ENCODE results near the gene CDA.

The CDA gene

GRCh38 chr1:20648438-20648837, 59.5 kb downstream of the CDA start:
- no peak for DNase-seq (ENCODE audit: low read depth in 2 of 3, low spot score in 1 of 3)

DNA sequence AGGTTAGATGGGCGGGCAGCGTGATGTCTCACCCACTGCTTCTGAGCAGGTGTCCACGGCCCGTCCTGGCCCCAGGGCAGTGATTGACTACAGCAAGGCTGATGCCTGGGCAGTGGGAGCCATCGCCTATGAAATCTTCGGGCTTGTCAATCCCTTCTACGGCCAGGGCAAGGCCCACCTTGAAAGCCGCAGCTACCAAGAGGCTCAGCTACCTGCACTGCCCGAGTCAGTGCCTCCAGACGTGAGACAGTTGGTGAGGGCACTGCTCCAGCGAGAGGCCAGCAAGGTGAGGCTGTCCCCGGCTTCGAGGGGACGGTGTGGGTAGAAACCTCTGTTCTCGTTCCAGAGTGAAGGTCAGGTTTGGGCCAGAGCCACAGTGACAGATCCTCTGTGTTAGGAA, 60.0 kb downstream of the CDA start:
- no peak for DNase-seq (ENCODE audit: low read depth in 2 of 3, low spot score in 1 of 3)

GRCh38 chr1:20652300-20652699, 63.4 kb downstream of the CDA start:
- DNase-seq (ENCODE audit: low read depth in 2 of 3, low spot score in 1 of 3): no peak

DNA sequence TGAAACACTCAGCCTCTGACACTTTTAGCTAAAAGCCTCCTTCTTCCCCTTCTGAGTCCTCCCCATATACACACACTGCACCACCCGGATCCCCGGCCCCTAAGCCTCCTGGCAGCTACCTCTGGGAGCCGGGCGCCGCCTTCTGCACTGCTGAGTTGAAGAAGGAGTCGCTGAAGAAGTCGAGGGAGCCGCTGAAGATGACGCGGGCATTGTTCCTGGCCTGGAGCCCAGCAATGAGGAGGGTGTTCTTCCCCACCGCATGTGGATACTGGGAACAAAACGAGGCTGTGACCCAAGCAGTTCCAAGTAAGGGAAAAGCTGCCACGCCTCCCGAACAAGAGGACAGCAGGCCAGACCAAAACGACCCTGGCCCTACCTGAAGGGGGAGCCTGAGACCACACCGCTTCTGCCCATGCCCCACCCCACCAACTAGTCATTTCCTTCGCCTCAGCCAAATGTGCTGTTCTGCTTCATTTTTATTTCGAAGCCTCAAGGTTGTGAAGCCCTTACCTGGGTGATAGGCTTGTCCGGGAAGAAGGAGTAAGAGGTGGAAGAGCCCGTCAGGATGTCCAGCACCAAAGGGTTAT, 65.3 kb downstream of the CDA start:
- DNase-seq (ENCODE audit: low read depth in 2 of 3, low spot score in 1 of 3): no peak

GRCh38 chr1:20657024-20657423, 68.1 kb downstream of the CDA start:
- DNase-seq (ENCODE audit: low read depth in 2 of 3, low spot score in 1 of 3): no peak

DNA sequence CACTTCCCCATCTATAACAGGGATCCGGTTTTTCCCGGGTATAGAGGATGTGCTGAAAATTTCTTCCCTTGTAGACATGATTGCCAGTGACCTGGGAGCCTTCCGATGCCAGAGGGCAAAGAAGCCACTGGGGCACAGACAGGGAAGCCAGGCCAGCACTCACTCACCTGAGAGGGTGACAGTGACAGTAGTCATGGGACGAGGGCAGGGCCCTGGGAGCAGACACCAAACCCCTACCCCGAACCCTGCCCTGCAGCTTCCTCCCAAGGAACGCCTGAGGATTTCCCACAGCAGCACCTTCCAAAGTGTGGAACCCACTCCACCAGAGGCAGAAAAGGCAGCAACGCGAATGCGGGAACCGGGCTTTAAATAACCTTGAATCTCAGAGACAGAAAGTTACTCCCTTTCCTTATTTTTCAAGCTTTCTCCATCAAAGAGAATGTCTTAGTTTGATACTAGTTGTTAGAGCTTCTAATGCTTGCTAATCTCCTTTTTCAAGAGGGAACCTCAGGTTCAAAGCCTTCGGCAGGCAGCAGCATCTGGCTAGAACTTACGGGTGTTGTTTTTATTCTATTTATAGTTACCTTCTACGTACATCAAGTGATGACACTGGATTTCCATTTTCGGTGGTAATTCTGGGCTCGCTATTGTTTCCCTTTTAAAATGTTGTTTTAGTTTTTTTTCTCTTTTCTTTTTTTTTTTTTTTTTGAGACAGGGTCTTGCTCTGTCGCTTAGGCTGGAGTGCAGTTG, 69.4 kb downstream of the CDA start:
- DNase-seq (ENCODE audit: low read depth in 2 of 3, low spot score in 1 of 3): no peak

DNA sequence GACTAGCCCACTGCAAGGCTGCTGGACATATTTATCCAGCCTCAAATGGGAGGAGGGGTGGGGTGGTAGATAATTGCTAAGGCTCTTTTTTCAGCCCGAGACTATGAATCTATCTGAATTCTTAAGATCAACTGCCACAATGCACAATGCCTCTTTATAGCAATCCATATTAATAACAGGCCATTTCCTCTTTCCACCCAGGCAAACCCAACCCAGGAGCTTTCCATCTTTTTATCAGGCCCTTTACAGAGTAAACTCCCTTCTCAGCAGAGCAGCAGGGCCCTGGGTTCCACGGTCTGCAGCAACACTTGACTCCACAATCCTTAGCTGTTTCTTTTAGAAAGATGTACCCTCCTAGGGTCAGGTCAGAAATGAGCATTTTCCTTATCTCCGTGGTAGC, 71.5 kb downstream of the CDA start:
- no peak for DNase-seq (ENCODE audit: low read depth in 2 of 3, low spot score in 1 of 3)

- DNase-seq (ENCODE audit: low read depth in 2 of 3, low spot score in 1 of 3): peak in 1 of 3 donors; percentile 8
These were observed 71.9 kb downstream of the CDA start for GRCh38 chr1:20660847-20661206.

DNA sequence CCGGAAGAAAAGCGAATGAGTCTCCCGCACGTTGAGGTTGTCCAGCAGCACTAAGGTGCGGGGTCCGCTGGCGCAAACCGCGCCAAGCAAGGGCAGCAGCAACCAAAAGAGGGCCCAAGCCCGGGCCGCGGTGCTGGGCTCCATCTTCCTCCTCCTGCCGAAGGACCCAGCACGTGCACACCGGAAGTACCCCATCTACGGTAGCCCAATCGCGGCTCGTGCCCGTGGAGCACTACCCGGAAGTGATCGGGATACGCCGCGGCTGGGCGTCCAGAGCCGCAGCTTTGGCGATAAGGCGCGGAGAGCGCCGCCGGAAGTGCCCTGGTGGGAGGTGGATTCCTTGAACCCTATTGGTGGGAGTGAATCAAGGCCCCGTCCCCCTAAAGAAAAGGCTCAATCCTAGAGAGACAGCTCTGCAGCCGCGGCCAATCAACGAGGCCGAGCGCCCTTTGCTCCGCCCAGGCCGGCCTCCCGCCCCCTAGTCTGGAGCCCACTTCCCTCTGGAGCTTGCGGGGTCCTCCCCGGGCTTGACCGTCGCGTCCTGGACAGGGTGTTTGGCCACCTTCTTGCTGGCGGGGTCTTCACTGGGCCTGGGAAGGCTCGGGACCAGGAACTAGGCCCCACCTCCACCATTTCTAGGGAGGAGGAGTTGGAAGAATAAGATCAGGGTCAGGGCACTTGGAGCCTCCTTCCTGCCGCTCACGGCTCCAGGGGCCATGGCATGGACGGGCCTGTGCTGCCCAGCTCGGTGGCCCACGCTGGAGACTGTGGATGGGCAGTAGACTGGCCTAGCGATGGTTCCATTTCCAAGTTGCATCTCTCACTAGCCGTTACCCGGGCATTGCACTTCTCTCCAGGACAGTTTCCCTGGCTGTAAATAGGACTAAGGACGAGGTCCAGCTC, 72.6 kb downstream of the CDA start, which contains the start of gene DDOST:
DDOST (minus strand) TSS at position 163 of the 903 bp plus-strand sequence; CDS start at position 144, 19 bp downstream.
- DNase-seq (ENCODE audit: low read depth in 2 of 3, low spot score in 1 of 3): peak; percentile 87 to 95 (median 94)

- no peak for DNase-seq (ENCODE audit: low read depth in 2 of 3, low spot score in 1 of 3)
These were observed 73.2 kb downstream of the CDA start for GRCh38 chr1:20662110-20662475.

DNA sequence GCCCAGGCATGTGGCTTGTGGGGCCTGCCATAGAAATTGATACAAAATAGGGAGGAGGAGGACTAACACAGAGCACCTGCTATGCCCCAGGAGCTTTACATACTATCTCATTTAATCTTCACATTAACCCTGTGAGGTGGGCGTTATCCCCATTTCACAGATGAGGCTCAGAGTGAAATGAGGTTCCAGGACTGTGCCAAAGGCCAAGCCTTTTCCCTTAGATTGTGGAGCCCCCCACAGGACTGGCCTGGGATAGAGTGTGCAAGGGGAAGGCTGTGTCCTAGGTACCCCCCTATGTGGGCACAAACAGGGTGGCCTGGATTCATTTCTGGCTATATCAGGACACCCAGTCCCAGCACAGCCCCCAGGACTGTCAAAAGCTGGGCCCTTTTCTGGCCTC, 74.5 kb downstream of the CDA start:
- DNase-seq (ENCODE audit: low read depth in 2 of 3, low spot score in 1 of 3): no peak

GRCh38 chr1:20663969-20664715, 75.2 kb downstream of the CDA start:
- no peak for DNase-seq (ENCODE audit: low read depth in 2 of 3, low spot score in 1 of 3)

- no peak for DNase-seq (ENCODE audit: low read depth in 2 of 3, low spot score in 1 of 3)
These were observed 76.8 kb downstream of the CDA start for GRCh38 chr1:20665726-20666125.

DNA sequence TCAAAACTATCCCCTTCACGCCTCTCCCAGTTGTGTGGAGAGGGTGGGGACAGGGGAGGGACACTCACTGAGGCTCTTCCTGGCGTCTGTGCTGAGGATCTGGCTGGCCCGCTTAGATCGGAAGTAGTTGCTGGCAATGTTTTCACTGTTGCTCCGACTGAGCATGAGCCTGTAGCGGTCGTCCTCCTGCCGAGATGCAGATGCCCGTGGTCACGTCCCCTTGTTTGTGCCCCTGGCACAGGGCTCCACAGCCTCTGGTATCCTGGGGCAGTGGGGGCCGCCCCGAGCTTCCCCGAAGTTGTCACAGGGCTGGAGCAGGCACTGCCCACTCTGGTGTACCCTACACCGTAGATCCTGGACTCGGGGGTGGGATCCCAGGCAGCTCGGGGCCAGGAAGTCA, 77.2 kb downstream of the CDA start:
- no peak for DNase-seq (ENCODE audit: low read depth in 2 of 3, low spot score in 1 of 3)

- peak in 1 of 3 donors; percentile 17 for DNase-seq (ENCODE audit: low read depth in 2 of 3, low spot score in 1 of 3)
These were observed 77.9 kb downstream of the CDA start for GRCh38 chr1:20666804-20667203.
